GM12865 (cell line): ENCODE results near the gene BSND.

Experiments used
- DNase-seq: peaks from one replicate; pipeline ENCODE4 v3.0.0; 2010; ENCODE audit warnings: low read depth
- H3K4me3 ChIP-seq: 2 replicates; pipeline ENCODE4 v1.5.1; 2011; ENCODE audit warnings: mild to moderate bottlenecking, low read depth, low read length, control low read depth
- TF ChIP-seq, protein P1 (sequence below): IDR thresholded peaks from 2 replicates; pipeline ENCODE4 v1.5.1; 2011; ENCODE audit warnings: low read length, control low read depth, low read depth, inconsistent platforms; ENCODE audit not compliant: insufficient read depth; ENCODE audit errors: missing control alignments

The BSND gene

DNA sequence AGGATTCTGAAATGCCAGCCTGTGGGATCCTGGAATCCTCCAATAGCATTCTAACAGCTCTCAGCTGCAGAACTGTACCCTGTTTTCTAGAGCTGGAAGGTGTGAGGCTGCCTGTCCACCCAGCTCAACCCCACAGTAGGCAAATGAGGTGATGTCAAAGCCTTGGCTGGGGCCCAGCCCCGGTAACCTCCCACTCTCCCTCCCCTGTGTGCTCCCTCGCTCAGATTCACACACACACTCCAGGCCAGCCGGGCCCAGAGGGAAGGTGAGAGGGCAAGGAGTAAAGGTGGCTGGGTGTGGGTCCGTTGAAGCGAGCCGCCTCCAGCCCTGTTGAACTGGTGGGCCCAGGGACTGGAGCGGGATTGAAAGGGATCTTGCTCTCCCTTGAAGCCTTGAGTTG is at the start of gene BSND:
Gene BSND, plus strand, starts transcription at position 257 of the 400 bp plus-strand sequence. CDS start 254 bp downstream, outside the sequence.
- DNase-seq: peak; percentile 12
- no peak within 1 kb of the TSS for H3K4me3 ChIP-seq

DNA sequence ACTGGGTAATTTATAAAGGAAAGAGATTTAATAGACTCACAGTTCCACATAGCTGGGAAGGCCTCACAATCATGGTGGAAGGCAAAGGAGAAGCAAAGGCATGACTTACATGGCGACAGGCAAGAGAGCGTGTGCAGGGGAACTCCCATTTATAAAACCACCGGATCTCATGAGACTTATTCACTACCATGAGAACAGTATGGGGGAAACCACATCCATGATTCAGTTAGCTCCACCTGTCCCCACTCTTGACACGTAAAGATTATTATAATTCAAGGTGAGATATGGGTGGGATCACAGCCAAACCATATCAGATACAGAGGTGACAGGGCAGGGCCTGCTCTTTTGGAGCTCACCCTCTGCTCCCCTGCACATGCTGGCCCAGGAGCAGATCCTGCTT is 49.7 kb upstream of the BSND start:
- TF ChIP-seq, protein P1, sequence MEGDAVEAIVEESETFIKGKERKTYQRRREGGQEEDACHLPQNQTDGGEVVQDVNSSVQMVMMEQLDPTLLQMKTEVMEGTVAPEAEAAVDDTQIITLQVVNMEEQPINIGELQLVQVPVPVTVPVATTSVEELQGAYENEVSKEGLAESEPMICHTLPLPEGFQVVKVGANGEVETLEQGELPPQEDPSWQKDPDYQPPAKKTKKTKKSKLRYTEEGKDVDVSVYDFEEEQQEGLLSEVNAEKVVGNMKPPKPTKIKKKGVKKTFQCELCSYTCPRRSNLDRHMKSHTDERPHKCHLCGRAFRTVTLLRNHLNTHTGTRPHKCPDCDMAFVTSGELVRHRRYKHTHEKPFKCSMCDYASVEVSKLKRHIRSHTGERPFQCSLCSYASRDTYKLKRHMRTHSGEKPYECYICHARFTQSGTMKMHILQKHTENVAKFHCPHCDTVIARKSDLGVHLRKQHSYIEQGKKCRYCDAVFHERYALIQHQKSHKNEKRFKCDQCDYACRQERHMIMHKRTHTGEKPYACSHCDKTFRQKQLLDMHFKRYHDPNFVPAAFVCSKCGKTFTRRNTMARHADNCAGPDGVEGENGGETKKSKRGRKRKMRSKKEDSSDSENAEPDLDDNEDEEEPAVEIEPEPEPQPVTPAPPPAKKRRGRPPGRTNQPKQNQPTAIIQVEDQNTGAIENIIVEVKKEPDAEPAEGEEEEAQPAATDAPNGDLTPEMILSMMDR: no peak
- DNase-seq: peak; percentile 57
- no peak overlapping the region for H3K4me3 ChIP-seq

More for the DNA sequence above, at the start of gene BSND:
- TF ChIP-seq, protein P1: no peak

DNA sequence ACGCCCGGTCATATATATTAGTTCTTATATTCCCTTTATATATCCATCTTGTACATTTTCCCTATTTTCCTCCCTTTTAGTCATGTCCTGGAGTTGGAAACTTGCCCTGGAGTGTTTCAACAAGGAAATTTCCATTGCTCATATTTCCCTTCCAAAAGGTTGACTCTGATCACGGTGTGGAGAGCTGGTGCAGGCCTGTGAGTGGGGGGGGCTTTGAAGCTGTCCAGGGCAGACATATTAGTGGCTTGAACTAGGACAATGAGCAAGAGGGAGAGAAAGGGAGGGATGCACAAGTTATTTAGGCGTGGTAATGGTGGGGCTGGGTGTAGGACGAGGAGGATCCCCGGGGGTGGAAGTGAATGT is 48.7 kb upstream of the BSND start:
- no peak overlapping the region for H3K4me3 ChIP-seq
- DNase-seq: no peak
- TF ChIP-seq, protein P1: no peak

DNA sequence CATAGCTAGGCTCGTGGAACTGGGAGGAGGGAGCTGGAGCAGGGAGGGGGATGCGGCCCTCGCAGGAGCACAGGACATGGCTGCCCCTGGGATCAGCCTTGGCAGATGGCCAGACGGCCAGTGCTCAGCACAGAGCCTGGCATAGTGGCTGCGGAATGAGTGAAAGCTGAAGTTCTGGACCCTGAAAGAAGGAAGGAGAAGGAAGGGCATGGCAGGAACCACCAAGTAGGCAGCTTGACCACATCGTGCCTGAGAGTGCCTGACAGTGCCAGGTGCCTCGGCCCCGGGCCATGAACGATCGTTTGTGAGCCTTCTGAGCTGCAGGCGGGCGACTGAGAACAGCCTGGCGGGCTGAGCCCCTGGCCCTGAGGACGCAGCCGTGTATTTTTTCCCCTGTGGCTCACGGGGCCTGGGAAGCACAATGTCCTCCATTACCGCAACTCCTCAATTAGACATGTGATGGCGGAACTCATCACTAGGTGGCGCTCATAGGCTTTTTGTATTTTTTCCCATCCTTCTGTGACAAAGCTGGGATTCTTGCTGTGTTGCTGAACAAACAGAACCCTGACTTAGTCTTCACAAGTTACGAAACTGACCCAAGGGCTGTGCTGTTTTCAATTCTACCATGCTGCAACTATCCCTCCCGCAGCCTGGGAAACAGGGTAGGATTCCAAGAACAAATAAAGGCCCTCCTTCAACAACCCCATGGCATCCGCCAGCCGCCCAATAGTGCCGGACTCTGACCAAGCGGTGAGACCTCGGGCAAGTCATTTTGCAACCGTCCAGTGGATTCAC is 48.2 kb upstream of the BSND start:
- no peak overlapping the region for H3K4me3 ChIP-seq
- peak; percentile 62 for DNase-seq
- TF ChIP-seq, protein P1: peak; percentile 64

DNA sequence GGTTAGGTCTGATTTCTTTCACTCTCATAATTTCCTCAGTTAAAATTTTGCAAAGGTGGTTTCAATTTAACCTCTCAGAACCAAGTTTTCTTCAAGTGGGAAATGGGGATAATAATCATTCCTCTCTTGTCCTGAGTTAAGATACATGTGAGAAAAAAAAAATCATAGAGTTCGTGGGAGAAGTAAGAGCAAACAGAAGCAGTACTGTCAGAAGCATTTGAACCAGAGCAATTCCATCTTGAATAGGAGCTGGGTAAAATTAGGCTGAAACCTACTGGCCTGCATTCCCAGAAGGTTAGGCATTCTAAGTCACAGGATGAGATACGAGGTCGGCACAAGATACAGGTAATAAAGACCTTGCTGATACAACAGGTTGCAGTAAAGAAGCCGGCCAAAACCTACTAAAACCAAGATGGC is 46.9 kb upstream of the BSND start:
- H3K4me3 ChIP-seq: no peak overlapping the region
- DNase-seq: no peak
- TF ChIP-seq, protein P1: no peak

DNA sequence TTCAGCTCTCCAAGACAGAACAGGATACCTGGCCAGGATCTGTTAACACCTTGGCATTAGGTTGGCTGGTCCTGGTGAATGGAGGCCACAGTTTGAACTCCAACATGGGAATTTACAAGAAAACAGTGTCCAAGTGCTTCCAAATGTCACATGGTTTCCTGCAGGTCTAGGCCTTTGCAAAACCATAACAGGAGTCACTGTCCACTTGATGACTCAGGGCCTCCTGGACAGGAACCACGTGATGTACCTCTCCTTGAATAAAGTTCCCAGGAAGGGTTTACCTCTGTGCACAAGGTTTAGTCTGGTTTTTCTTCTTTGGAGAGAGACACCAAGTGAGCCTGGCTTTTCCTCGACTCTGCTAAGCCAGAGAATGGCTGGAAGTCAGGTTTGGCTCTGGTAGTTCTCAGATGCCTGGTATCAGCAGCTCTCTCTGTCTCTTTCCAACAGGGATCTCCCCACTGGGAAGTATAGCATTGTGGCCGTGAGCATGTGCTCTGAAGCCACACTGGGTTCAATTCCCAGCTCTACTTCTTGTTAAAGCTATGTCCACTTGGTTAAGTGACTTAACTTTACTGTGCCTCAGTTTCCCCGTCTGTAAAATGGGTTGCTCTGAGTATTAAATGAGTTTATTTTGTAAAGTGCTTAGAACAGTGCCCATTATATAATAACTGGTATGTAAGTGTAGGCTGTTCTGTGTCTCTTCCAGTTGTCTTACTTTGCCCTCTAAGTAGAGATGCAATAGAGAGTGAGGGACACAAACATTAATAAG is 45.6 kb upstream of the BSND start:
- H3K4me3 ChIP-seq: no peak overlapping the region
- TF ChIP-seq, protein P1: no peak
- no peak for DNase-seq
